ENCODE results near the gene CCS.

Gene CCS

GRCh38 chr11:66546368-66546965 is 46.5 kb upstream of the CCS start, which contains the start of gene ACTN3:
Gene ACTN3, plus strand, starts transcription at chr11:66546903. Its CDS starts 35 bp downstream, at chr11:66546938.
- no peak for TF ChIP-seq TCF12 (IDR thresholded peaks at IDR 0.05; ENCODE audit: low read depth)
- TF ChIP-seq EGR1 (IDR thresholded peaks at IDR 0.05), result no peak
- TF ChIP-seq YY1 (IDR thresholded peaks at IDR 0.05; ENCODE audit: low read depth), result 0 out of 2 replicates have a peak, but pooled peaks have one; percentile 10

GRCh38 chr11:66546966-66547661 is 45.9 kb upstream of the CCS start:
- no peak for TF ChIP-seq CEBPB (IDR thresholded peaks at IDR 0.05)
- TF ChIP-seq ZBTB7A (IDR thresholded peaks at IDR 0.05; ENCODE audit: low read depth), result 0 out of 2 replicates have a peak, but pooled peaks have one; percentile 30

DNA sequence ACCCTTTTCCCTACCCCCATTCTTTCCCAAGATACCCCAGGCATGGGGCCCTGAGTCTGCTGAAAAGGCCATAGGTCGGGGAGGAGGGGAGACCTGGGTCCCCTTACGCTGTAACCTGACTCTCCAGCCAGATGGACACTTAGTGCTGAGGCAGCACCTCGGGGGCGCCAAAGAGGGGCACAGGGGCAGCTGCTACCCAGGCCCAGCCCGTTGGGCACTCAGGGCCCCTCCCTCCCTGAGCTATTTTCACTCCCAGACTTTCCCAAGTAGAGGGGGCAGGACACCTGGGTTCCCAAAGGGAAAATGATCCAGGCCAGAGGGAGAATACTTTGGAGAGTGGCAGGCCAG is 45.3 kb upstream of the CCS start:
- no peak for TF ChIP-seq MAX (IDR thresholded peaks at IDR 0.05)
- no peak for TF ChIP-seq EP300 (IDR thresholded peaks at IDR 0.05; ENCODE audit: borderline replicate concordance)
- TF ChIP-seq CREB1 (IDR thresholded peaks at IDR 0.05; ENCODE audit: low read depth), result no peak
- TF ChIP-seq EGR1 (IDR thresholded peaks at IDR 0.05), result no peak
- TF ChIP-seq TCF12 (IDR thresholded peaks at IDR 0.05; ENCODE audit: low read depth), result no peak
- TF ChIP-seq, protein P1, sequence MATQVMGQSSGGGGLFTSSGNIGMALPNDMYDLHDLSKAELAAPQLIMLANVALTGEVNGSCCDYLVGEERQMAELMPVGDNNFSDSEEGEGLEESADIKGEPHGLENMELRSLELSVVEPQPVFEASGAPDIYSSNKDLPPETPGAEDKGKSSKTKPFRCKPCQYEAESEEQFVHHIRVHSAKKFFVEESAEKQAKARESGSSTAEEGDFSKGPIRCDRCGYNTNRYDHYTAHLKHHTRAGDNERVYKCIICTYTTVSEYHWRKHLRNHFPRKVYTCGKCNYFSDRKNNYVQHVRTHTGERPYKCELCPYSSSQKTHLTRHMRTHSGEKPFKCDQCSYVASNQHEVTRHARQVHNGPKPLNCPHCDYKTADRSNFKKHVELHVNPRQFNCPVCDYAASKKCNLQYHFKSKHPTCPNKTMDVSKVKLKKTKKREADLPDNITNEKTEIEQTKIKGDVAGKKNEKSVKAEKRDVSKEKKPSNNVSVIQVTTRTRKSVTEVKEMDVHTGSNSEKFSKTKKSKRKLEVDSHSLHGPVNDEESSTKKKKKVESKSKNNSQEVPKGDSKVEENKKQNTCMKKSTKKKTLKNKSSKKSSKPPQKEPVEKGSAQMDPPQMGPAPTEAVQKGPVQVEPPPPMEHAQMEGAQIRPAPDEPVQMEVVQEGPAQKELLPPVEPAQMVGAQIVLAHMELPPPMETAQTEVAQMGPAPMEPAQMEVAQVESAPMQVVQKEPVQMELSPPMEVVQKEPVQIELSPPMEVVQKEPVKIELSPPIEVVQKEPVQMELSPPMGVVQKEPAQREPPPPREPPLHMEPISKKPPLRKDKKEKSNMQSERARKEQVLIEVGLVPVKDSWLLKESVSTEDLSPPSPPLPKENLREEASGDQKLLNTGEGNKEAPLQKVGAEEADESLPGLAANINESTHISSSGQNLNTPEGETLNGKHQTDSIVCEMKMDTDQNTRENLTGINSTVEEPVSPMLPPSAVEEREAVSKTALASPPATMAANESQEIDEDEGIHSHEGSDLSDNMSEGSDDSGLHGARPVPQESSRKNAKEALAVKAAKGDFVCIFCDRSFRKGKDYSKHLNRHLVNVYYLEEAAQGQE (IDR thresholded peaks at IDR 0.05; ENCODE audit: low read depth), result no peak

DNA sequence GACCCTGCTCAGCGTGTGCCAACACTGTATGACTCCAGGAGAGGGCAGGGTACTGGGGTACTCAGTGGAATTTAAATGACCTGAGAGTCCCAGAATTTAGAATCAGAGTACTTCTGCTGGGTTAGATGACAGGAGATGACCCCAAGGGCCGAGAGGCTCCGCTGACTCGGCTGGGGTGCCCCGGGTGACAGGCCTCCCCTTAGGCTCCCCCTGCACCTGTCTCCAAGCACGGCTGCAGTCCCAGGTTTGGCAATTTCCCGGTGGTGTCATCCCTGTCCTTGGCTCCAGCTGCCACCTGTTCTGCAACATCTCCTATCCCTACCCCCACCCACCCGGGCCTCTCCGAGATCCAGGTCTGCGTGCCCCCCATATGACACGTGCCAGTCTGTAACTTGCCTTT is 44.9 kb upstream of the CCS start:
- TF ChIP-seq TCF12 (IDR thresholded peaks at IDR 0.05; ENCODE audit: low read depth), result no peak
- TF ChIP-seq NFIC (IDR thresholded peaks at IDR 0.05), result no peak
- no peak for TF ChIP-seq CREB1 (IDR thresholded peaks at IDR 0.05; ENCODE audit: low read depth)
- TF ChIP-seq TEAD4 (IDR thresholded peaks at IDR 0.05), result no peak
- no peak for TF ChIP-seq EP300 (IDR thresholded peaks at IDR 0.05; ENCODE audit: borderline replicate concordance)
- TF ChIP-seq ZBTB7A (IDR thresholded peaks at IDR 0.05; ENCODE audit: low read depth), result no peak
- TF ChIP-seq FOXM1 (IDR thresholded peaks at IDR 0.05; ENCODE audit: borderline replicate concordance, low read depth), result no peak
- no peak for TF ChIP-seq EGR1 (IDR thresholded peaks at IDR 0.05)
- TF ChIP-seq CEBPB (IDR thresholded peaks at IDR 0.05), result no peak
- no peak for TF ChIP-seq MAX (IDR thresholded peaks at IDR 0.05)
- TF ChIP-seq YY1 (IDR thresholded peaks at IDR 0.05; ENCODE audit: low read depth), result no peak

GRCh38 chr11:66548774-66549630 is 44.0 kb upstream of the CCS start:
- TF ChIP-seq ZBTB7A (IDR thresholded peaks at IDR 0.05; ENCODE audit: low read depth) (no peak), TCF12 (IDR thresholded peaks at IDR 0.05; ENCODE audit: low read depth) (no peak), NFIC (IDR thresholded peaks at IDR 0.05) (no peak), CREB1 (IDR thresholded peaks at IDR 0.05; ENCODE audit: low read depth) (no peak), EGR1 (IDR thresholded peaks at IDR 0.05) (no peak), YY1 (IDR thresholded peaks at IDR 0.05; ENCODE audit: low read depth) (no peak), RAD21 (IDR thresholded peaks at IDR 0.05; ENCODE audit: low read depth) (no peak), MAX (IDR thresholded peaks at IDR 0.05) (no peak), TEAD4 (IDR thresholded peaks at IDR 0.05) (no peak), TAF1 (IDR thresholded peaks at IDR 0.05; ENCODE audit: low read depth) (no peak), CEBPB (IDR thresholded peaks at IDR 0.05) (no peak), EP300 (IDR thresholded peaks at IDR 0.05; ENCODE audit: borderline replicate concordance) (no peak), FOXM1 (IDR thresholded peaks at IDR 0.05; ENCODE audit: borderline replicate concordance, low read depth) (no peak)
- TF ChIP-seq, protein P1 (IDR thresholded peaks at IDR 0.05; ENCODE audit: low read depth), result no peak; the same call in 1 of the 2 replicates
- TF ChIP-seq, protein P2, sequence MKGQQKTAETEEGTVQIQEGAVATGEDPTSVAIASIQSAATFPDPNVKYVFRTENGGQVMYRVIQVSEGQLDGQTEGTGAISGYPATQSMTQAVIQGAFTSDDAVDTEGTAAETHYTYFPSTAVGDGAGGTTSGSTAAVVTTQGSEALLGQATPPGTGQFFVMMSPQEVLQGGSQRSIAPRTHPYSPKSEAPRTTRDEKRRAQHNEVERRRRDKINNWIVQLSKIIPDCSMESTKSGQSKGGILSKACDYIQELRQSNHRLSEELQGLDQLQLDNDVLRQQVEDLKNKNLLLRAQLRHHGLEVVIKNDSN (IDR thresholded peaks at IDR 0.05), result no peak

DNA sequence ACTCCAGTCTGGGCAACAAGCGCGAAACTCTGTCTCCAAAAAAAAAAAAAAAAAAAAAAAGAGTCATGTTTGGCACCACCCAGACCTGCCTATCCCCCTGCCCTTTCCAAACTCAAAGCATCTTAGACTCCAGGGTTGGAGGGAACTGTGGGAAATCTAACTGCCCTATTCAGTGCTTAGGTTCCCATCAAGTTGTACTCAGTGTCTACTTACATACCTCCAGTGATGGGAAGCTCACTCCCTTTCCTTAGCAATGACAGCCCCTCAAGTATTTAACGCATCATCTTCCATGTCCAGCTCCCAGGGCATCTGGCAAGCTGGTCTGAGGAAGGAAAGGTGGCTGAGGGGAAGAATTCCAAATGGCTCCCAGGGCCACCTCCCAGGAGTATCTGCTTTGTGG is 43.3 kb upstream of the CCS start:
- no peak for TF ChIP-seq CEBPB (IDR thresholded peaks at IDR 0.05)
- TF ChIP-seq TAF1 (IDR thresholded peaks at IDR 0.05; ENCODE audit: low read depth), result no peak
- TF ChIP-seq, protein P1 (IDR thresholded peaks at IDR 0.05; ENCODE audit: low read depth), result no peak
- TF ChIP-seq EGR1 (IDR thresholded peaks at IDR 0.05), result no peak
- no peak for TF ChIP-seq ZBTB7A (IDR thresholded peaks at IDR 0.05; ENCODE audit: low read depth)
- TF ChIP-seq MAX (IDR thresholded peaks at IDR 0.05), result no peak
- no peak for TF ChIP-seq RAD21 (IDR thresholded peaks at IDR 0.05; ENCODE audit: low read depth)
- TF ChIP-seq CREB1 (IDR thresholded peaks at IDR 0.05; ENCODE audit: low read depth), result no peak
- no peak for TF ChIP-seq NFIC (IDR thresholded peaks at IDR 0.05)
